Caco-2 (cell line): ENCODE measurements around the gene AMIGO2. TPM values are rescaled to one million over a fixed set of nuclear protein-coding genes. Genes with fewer than 3 reads are reported as not detected.

ENCODE experiments used
- BruUV-seq: library from RNA; stranded (reverse); fragments of 400-500 nt; replicated peaks from 2 replicates; lab custom pipeline; 2021; lab: Mats Ljungman, UMichigan
- CTCF ChIA-PET: fragments of 300-600 bp; sonication (Branson Sonifier 250); formaldehyde crosslinking; loops from one replicate; lab custom pipeline; 2022; ENCODE audit warnings: antibody characterized with exemption; lab: Charles Lee
- POLR2A ChIA-PET: fragments of 300-600 bp; sonication (Branson Sonifier 250); formaldehyde crosslinking; loops from one replicate; lab custom pipeline; 2022; ENCODE audit warnings: antibody characterized with exemption; lab: Charles Lee
- DNase-seq, 2 experiments: peaks; one replicate each; pipeline versions ENCODE4 v3.0.0 to v3.0.0-alpha.2; 2020 to 2022
- H3K27me3 ChIP-seq: replicated peaks from 2 replicates; pipeline ENCODE4 v1.6.0; 2011; ENCODE audit warnings: low read length; ENCODE audit not compliant: control insufficient read depth, insufficient read depth
- H3K36me3 ChIP-seq: 2 replicates; pipeline ENCODE4 v1.5.1; 2011; ENCODE audit warnings: low read length; ENCODE audit not compliant: control insufficient read depth, insufficient read depth
- H3K4me1 ChIP-seq: fragments of 250-450 bp; sonication (Bioruptor Pico); 2 replicates; pipeline ENCODE4 v1.5.1; 2020; ENCODE audit warnings: mild to moderate bottlenecking
- H3K4me3 ChIP-seq: 2 replicates; pipeline ENCODE4 v1.5.1; 2011; ENCODE audit warnings: low read depth, mild to moderate bottlenecking, control low read depth, low read length
- H3K9me3 ChIP-seq: fragments of 250-450 bp; sonication (Bioruptor Pico); 2 replicates; pipeline ENCODE4 v1.5.1; 2020; ENCODE audit warnings: mild to moderate bottlenecking, moderate library complexity
- H3K27ac Mint-ChIP-seq: one replicate; pipeline ENCODE4 v1.8.0; 2022; ENCODE audit warnings: mixed read lengths; ENCODE audit not compliant: unreplicated experiment
- H3K27me3 Mint-ChIP-seq: one replicate; pipeline ENCODE4 v1.8.0; 2022; ENCODE audit warnings: mixed read lengths; ENCODE audit not compliant: insufficient read depth, unreplicated experiment
- H3K36me3 Mint-ChIP-seq: one replicate; pipeline ENCODE4 v1.8.0; 2022; ENCODE audit warnings: mild to moderate bottlenecking, mixed read lengths; ENCODE audit not compliant: insufficient read depth, unreplicated experiment
- H3K4me1 Mint-ChIP-seq: one replicate; pipeline ENCODE4 v1.8.0; 2022; ENCODE audit warnings: low read depth, mixed read lengths; ENCODE audit not compliant: unreplicated experiment
- H3K4me3 Mint-ChIP-seq: one replicate; pipeline ENCODE4 v1.8.0; 2022; ENCODE audit warnings: mild to moderate bottlenecking, moderate library complexity, mixed read lengths; ENCODE audit not compliant: unreplicated experiment
- H3K9me3 Mint-ChIP-seq: one replicate; pipeline ENCODE4 v1.8.0; 2022; ENCODE audit warnings: mixed read lengths; ENCODE audit not compliant: unreplicated experiment
- intact Hi-C: fragments of 100-400 bp; cut with micrococcal nuclease; formaldehyde crosslinking; loops from one replicate; pipeline ENCODE4 v1.10.0; 2022; ENCODE audit not compliant: unreplicated experiment
- total RNA-seq: library from RNA; stranded (reverse); gene quantifications from 2 replicates; pipeline ENCODE4 v1.2.3, GENCODE V29; 2022
- TF ChIP-seq, protein P1 (sequence below), 2 experiments: fragments of 200-600 bp in 1 of 2; IDR thresholded peaks; 1 replicate in 1 of 2; 2 replicates in 1 of 2; pipeline versions ENCODE4 v1.5.1 to v1.8.0; 2011 to 2022; ENCODE audit warnings: antibody characterized with exemption in 1 of 2, control low read depth in 1 of 2, inconsistent platforms in 1 of 2, low read depth in 1 of 2, low read length in 1 of 2, mild to moderate bottlenecking in 1 of 2, moderate library complexity in 1 of 2; ENCODE audit not compliant: insufficient read depth in 1 of 2, severe bottlenecking in 1 of 2, unreplicated experiment in 1 of 2

The AMIGO2 gene
- total RNA-seq, 1 experiment from 2014 or later: 1.6 TPM

DNA sequence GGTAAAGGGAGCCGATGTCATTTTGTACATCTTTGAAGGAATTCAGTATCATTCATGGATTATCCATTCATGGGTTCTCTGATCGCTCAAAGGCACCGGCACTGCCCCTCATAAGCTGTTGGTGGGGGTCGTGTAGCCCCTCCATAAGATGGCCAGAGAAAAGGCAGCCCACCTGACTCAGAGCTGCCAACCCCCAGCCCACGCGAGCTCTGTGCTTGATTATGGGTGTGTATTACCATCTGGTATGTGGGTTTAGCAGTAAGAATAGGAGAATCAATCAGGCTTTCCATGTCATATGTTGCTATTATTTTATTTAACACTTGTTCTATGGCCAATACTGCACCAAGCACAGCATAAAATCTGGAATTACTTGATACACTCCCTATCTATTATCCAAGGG lies 32.1 kb upstream of the AMIGO2 start:
- Mint-ChIP-seq H3K27me3 (no peaks in the 10 kb centered on the region), H3K4me1 (no peaks in the 10 kb centered on the region), H3K4me3 (no peak overlapping the region), H3K9me3 (no peaks in the 10 kb centered on the region), H3K36me3 (no peaks in the 10 kb centered on the region), H3K27ac (no peak overlapping the region)
- no peaks in the 10 kb centered on the region for H3K27me3 ChIP-seq
- BruUV-seq: no TSS peak
- H3K36me3 ChIP-seq: no peaks in the 10 kb centered on the region
- intact Hi-C loops: no loop called here
- ChIA-PET POLR2A (no interaction called here), CTCF (no interaction called here)
- TF ChIP-seq, protein P1, sequence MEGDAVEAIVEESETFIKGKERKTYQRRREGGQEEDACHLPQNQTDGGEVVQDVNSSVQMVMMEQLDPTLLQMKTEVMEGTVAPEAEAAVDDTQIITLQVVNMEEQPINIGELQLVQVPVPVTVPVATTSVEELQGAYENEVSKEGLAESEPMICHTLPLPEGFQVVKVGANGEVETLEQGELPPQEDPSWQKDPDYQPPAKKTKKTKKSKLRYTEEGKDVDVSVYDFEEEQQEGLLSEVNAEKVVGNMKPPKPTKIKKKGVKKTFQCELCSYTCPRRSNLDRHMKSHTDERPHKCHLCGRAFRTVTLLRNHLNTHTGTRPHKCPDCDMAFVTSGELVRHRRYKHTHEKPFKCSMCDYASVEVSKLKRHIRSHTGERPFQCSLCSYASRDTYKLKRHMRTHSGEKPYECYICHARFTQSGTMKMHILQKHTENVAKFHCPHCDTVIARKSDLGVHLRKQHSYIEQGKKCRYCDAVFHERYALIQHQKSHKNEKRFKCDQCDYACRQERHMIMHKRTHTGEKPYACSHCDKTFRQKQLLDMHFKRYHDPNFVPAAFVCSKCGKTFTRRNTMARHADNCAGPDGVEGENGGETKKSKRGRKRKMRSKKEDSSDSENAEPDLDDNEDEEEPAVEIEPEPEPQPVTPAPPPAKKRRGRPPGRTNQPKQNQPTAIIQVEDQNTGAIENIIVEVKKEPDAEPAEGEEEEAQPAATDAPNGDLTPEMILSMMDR (IDR thresholded peaks at IDR 0.05; ENCODE audit: insufficient read depth in 1 of 2, low read depth in 1 of 2, low read length in 1 of 2, severe bottlenecking in 1 of 2, unreplicated experiment in 1 of 2): no peak
- no peaks in the 10 kb centered on the region for H3K9me3 ChIP-seq
- no peaks in the 10 kb centered on the region for H3K4me1 ChIP-seq
- no peak overlapping the region for H3K4me3 ChIP-seq
- no peak for DNase-seq

DNA sequence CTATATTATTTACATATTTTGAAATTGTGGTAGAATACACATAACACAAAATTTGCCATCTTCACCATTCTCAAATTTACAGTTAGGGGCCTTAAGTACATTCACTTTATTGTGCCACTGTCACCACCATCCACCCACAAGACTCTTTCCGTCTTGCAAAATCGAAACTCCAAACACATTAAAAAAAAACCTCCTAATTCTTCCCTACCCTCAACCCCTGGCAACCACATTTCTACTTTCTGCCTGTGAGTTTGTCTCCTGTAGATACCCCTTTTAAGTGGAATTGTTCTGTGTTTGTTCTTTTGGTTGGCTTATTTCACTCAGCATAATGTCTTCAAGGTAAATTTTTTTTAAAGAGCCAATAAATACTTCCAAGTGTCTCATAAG lies 31.6 kb upstream of the AMIGO2 start:
- Histone ChIP-seq H3K9me3 (no peaks in the 10 kb centered on the region), H3K36me3 (no peaks in the 10 kb centered on the region), H3K27me3 (no peaks in the 10 kb centered on the region), H3K4me3 (no peak overlapping the region), H3K4me1 (no peaks in the 10 kb centered on the region)
- POLR2A ChIA-PET: no interaction called here
- Mint-ChIP-seq H3K27me3 (no peaks in the 10 kb centered on the region), H3K4me1 (no peaks in the 10 kb centered on the region), H3K36me3 (no peaks in the 10 kb centered on the region), H3K27ac (no peak overlapping the region), H3K9me3 (no peaks in the 10 kb centered on the region), H3K4me3 (no peak overlapping the region)
- CTCF ChIA-PET: no interaction called here
- TF ChIP-seq, protein P1 (IDR thresholded peaks at IDR 0.05; ENCODE audit: insufficient read depth in 1 of 2, low read depth in 1 of 2, low read length in 1 of 2, severe bottlenecking in 1 of 2, unreplicated experiment in 1 of 2): no peak
- intact Hi-C loops: no loop called here
- BruUV-seq: no TSS peak
- DNase-seq: no peak

DNA sequence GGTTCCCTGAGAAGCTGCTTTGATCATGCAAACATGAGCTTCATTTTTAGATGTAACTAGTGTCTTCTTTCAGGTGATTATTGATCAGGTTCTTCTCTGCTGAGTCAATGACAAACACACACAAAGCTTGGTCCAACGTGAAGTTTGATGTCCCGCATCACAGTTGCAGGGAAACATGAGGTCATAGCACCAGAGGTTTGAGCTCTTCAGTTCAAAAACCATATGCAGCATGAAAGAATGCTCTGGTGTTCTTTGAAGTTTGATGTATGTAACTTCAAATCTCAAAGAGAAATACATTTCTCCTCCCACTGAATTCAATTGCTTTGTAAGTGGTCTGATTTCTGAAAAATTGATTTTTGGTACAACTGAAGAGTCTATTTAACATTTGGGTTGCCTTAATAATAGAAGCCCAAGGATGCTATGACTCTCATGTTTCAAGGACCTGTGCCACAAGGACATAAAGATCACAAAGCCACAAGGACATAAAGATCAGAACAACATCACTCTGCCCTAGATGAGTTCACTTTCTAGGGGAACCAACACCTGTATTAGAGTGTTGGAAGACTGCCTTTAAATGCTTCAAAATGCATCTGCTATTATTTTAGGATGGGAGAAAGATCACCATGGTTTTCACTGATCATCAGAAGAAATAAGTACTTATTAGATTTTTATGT lies 31.1 kb upstream of the AMIGO2 start:
- no peak overlapping the region for H3K27ac Mint-ChIP-seq
- H3K9me3 ChIP-seq: no peaks in the 10 kb centered on the region
- H3K27me3 Mint-ChIP-seq: no peaks in the 10 kb centered on the region
- POLR2A ChIA-PET: no interaction called here
- H3K4me1 Mint-ChIP-seq: no peaks in the 10 kb centered on the region
- H3K9me3 Mint-ChIP-seq: no peaks in the 10 kb centered on the region
- no peaks in the 10 kb centered on the region for H3K4me1 ChIP-seq
- H3K27me3 ChIP-seq: no peaks in the 10 kb centered on the region
- no peak overlapping the region for H3K4me3 Mint-ChIP-seq
- H3K36me3 ChIP-seq: no peaks in the 10 kb centered on the region
- CTCF ChIA-PET: no interaction called here
- intact Hi-C loops: no loop called here
- no peak for DNase-seq
- no peaks in the 10 kb centered on the region for H3K36me3 Mint-ChIP-seq
- H3K4me3 ChIP-seq: no peak overlapping the region
- no TSS peak for BruUV-seq
- TF ChIP-seq, protein P1 (IDR thresholded peaks at IDR 0.05; ENCODE audit: insufficient read depth in 1 of 2, low read depth in 1 of 2, low read length in 1 of 2, severe bottlenecking in 1 of 2, unreplicated experiment in 1 of 2): no peak
